Subcutaneous adipose tissue (tissue), 4 donors: Measurements from ENCODE around the gene CCDC68. TPM values are rescaled to one million over a fixed set of nuclear protein-coding genes. Genes with fewer than 3 reads are reported as not detected.

Experiments
- total RNA-seq, 4 donors: library from RNA; depleted of rRNA; stranded (reverse); fragments of >200 nt; gene quantifications; one replicate each; pipeline ENCODE4 v1.1.0, GENCODE V29; 2016
- TF ChIP-seq, protein P1 (sequence below): fragments of 450-650 bp; IDR thresholded peaks from one replicate; pipeline ENCODE4 v1.5.1; 2016; ENCODE audit warnings: low read depth, mild to moderate bottlenecking, control low read depth, antibody characterized with exemption, moderate library complexity

The CCDC68 gene
- total RNA-seq, 4 donors from 2014 or later = 11.9 to 22.8 (median 16.3) TPM

- TF ChIP-seq, protein P1, sequence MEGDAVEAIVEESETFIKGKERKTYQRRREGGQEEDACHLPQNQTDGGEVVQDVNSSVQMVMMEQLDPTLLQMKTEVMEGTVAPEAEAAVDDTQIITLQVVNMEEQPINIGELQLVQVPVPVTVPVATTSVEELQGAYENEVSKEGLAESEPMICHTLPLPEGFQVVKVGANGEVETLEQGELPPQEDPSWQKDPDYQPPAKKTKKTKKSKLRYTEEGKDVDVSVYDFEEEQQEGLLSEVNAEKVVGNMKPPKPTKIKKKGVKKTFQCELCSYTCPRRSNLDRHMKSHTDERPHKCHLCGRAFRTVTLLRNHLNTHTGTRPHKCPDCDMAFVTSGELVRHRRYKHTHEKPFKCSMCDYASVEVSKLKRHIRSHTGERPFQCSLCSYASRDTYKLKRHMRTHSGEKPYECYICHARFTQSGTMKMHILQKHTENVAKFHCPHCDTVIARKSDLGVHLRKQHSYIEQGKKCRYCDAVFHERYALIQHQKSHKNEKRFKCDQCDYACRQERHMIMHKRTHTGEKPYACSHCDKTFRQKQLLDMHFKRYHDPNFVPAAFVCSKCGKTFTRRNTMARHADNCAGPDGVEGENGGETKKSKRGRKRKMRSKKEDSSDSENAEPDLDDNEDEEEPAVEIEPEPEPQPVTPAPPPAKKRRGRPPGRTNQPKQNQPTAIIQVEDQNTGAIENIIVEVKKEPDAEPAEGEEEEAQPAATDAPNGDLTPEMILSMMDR = no peak
Measured at GRCh38 chr18:54919412-54919811, 39.8 kb downstream of the CCDC68 start.

GRCh38 chr18:54918060-54918459 is 41.2 kb downstream of the CCDC68 start:
- TF ChIP-seq, protein P1 = no peak

GRCh38 chr18:54916507-54916906 is 42.8 kb downstream of the CCDC68 start:
- TF ChIP-seq, protein P1 = no peak

DNA sequence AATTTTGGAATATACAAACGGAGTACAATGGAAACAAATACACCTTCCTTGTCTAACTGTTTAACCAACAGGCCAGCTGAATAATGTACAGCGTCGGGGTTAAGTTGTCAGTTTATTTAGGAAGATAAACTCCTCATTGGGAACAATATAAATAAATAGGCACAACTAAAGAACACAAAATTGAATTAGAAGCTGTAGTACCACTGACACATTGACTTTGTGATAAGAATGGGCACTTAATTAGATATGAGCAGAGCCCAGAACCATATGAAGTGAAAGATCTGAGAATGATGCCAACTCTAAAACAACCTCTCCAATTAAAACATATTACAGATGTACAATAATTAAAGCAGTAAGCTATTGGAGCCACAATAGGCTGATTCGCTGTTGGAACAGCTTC is 44.4 kb downstream of the CCDC68 start:
- TF ChIP-seq, protein P1 = no peak

DNA sequence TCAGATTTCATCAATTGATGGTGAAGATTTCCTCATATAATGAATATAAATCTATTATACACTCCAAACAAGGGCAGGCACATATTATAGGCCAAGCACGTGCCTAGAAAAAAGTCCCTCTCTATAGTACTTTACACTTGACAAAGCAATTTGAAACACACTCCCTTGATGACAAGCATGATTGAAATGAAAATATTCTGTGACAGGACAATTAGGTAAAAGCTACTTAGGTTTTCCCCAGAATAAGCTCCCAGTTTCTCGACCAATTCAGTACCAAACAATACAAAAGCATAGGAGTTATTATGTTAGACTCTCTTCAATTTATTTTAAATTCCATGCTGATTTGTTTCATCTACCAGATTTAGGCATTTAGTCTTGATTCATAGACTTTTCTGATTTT is 47.7 kb downstream of the CCDC68 start:
- TF ChIP-seq, protein P1 = no peak

DNA sequence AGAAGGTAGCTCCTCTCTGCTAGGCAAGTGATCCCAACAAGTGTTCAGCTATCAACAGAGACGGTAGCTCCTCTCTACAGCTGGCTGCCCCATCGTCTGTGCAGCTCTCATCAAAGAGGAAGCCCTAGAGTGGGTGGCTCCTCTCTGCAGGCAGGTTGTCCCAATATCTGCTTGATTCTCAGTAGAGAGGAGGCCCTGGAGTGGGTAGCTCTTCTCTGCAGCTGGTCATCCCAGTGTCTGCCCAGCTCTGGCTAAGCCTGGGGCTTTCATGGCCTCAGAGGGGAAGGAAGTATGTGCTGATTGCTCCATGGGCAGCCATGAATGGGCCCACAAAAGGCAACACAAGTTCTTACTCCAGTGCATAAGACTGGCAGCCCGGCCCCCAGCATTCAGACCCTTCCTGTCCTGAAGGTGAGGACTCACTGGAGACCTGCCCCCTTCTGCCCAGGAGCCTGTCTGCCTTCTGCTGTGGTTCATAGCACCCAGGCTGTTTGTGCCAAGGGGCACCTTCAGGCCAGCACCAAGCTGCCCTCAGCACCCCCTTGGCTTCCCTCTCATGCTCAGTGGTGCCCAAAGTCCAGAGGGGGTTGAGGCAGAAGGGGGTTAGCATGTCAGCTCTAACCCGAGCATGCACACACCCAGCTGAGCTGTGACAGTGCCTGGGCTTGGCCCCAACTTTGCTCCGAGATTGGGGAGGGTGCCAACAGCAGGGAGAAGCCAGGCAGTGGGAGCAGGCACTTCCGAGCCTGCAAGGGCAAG is 48.9 kb downstream of the CCDC68 start:
- TF ChIP-seq, protein P1 = no peak

DNA sequence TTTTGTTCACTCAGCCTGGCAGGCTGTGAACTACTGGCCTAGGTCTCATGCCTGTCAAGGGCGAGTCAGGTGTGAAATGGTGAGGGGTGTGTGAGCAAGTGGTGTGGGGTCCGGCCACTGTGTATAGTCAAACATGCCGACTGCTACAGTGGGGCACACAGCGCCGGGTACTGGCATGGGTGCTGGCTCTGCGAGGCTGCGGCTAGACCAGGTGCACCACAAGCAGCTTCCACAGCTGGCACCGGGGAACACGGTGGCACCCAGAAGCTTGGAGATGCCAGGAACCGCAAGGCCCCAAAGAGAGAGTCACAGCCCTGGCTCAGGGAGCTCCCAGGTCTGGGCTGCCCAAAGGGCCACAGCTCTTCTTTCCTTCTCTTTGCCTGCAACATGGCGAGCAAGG is 49.7 kb downstream of the CCDC68 start:
- TF ChIP-seq, protein P1 = no peak
